GM19193 (cell line): Measurements from ENCODE around the gene TYMS.

ENCODE experiments used
- POLR2A ChIP-seq: IDR thresholded peaks from 4 replicates; pipeline ENCODE4 v1.6.1; 2011; ENCODE audit not compliant: insufficient read depth, insufficient read length; ENCODE audit errors: extremely low read depth

TYMS gene

DNA sequence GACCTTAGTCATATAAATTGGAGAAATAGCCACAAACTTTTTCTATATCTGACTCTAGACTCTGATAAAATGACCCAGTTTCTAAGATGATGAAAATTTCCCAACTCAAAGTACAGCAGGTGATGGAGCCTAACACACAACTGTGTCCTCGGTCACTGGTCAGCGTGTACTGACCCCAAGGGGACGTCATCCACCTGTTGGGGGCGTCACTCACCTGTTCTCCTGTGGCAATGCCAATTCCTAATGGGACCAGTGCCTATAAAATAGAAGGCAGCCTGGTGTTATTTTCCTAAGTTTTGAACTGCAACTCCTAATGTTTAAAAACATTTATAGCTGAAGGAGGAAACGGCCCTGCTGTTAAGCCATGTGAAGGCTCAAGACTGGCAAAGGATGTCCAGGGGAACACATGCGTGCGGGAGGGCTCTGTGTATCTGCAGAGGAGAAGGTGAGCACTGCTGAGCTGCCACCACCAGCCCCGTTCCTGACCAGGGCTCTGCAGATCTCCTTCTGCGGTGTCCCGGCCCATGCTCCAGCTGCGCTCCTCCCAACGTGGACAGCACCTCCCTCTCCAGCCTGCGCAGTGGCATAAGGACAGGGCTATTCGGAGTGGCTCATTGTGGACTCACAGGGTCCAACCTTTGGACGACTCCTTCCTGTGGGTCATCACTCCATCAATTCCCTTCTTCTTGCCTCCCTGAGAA lies 21.2 kb downstream of the TYMS start:
- TF ChIP-seq POLR2A = no peak

- TF ChIP-seq POLR2A = no peak
These were observed 22.1 kb downstream of the TYMS start for GRCh38 chr18:679516-679915.

DNA sequence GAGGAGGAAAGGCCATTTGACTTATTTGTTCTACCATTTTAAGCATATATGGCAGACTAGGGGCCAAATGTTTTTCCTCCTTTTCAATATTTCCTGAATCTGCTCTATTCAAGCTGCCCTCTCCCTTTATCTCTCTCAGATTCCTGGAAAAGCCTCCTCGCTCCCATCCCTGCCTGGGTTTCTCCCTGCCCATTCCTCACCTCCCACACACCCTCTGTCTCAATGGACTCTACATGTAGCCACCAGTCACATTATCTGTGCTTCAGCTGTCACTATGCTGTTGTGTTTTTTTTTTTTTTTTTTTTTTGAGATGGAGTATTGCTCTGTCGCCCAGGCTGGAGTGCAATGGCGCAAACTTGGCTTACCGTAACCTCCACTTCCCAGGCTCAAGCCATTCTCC lies 22.9 kb downstream of the TYMS start:
- no peak for TF ChIP-seq POLR2A

DNA sequence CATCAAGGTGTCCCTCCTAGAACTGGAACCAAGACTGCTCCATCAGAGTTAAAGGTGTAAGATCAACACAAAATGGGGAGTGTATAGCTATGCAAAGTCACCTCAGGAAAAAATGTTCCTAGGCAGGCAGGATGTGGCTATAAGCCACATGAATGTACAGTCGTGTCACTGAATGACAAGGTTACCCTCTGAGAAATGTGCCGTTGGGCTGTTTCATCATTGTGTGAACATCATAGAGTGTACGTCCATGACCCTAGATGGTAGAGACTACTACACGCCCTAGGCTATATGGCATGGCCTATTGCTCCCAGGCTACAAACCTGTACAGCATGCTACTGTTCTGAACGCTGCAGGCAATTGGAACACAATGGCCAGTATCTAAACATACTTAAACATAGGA lies 24.5 kb downstream of the TYMS start:
- no peak for TF ChIP-seq POLR2A

- no peak for TF ChIP-seq POLR2A
These were observed 25.4 kb downstream of the TYMS start for GRCh38 chr18:682833-683232.

- no peak for TF ChIP-seq POLR2A
These were observed 26.1 kb downstream of the TYMS start for GRCh38 chr18:683531-683930.

DNA sequence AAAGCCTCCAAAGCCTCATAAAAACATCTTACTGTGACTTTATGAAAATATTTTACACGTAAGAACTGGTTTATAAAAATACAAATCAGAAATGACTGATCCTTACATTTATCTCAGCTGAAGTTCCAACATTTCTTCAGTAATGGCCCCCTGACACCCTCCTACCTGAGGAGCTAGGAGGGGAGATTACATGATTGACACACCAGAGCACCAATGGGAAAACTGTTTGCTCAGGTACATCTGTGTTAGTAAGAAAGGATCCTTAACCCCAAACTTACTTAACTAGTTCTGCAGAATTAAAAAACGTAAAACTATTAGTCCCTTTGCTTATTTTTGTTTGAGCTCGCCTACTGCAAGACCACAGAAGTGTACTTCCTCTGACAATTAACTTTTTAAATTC lies 28.0 kb downstream of the TYMS start:
- TF ChIP-seq POLR2A = no peak

DNA sequence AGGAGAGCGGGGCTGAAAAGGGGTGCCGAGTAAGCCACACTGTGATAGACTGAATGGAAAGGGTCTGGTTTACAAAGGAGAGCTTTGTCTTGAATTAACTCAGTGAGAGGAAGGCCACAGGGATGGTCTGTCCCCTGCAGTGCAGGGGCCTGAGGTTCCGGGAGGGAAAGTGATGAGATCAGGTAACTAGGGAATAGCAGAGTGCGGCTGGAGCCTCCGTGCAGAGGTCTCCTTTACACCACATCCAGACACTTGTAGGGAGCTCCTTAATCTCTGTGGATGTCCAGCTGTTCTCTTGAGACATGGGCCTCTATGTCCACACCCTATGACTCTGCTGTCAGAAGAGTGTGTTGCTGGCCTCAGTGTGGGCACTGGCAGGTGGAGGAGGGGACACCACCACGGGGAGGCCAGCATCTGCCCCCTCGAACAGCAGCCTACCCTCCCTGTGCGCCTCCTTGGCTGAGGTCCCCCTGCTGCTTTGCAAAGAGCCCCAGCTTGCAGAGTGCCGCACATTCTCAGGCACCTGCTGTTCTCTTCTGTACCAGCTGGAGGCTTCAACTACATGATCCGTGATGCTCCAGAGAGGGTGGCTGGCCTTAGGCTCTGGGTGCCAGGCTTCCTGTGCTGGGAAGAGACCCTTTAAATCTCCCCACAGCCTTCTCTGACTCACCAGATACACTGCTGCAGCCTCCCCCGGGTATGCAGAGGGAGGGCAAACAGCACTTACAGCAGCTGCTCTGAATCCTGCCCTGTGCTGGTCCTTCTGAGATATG lies 29.1 kb downstream of the TYMS start:
- TF ChIP-seq POLR2A = no peak

DNA sequence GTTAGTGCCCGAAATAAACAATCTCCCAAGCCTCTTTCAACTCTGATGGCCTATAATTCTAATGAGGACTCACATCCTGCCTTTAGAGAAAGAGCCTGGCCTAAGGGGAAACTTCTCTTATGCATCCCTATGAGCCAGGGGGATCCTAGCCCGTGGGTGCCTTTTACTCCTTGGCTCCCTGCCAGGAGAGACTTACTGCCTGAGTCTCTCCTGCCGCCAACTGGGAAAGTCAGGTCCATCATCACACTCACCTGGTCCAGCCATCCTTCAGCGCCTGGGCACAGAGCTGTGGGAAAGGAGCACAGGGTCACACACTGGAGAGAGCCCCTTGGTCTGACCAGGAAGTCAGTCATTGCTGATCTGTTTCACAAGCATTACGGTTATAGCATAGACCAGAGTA lies 30.9 kb downstream of the TYMS start:
- TF ChIP-seq POLR2A = no peak

GRCh38 chr18:692824-693223 lies 35.4 kb downstream of the TYMS start:
- TF ChIP-seq POLR2A = no peak

DNA sequence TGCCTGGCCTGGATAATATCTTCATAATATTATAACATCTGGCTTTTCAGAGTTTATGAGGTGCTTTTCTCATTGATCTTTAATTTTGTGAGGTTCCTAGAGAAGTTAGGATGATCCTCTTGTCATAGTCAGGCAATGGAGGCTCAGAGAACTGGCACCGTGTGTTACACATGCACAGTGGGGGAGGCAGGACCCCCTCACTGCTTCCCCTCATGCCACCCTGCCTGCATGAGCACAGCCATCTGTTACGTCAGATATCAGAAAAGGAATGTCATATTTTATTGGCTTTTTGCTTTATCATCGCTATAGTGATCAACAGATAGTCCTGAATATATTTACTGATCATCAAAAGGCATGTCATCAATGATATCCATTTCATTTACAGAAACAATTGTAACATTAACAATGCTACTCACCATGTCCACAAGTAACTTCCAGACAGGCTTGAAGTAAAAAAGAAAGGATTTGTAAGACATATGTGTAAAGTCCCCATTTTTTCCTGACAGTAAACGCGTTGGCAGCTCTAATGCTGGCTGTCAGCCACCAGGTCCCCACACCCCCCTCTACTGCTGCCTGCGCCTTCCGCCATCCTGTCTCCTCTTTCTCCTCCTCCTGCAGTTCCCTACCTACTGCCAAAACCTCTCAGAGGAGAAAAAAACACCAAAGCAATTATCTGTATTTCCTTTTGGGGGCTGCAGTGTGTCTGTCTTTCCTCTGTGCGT lies 36.2 kb downstream of the TYMS start:
- no peak for TF ChIP-seq POLR2A

DNA sequence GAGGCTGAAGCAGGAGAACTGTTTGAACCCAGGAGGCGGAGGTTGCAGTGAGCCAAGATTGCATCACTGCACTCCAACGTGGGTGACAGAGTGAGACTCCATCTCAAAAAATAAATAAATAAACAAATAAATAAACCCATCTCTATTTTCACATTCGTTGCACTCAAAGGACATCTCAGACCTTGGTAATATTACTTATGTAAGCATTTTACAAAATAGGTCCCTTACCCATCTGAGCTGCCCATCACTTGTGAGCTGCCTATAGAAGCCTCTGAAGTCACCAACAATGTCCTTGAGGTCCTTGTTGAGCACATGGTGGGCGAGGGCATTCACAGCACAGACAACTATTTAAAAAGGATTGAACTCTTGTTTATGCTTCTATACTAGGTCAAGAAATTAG lies 39.6 kb downstream of the TYMS start:
- no peak for TF ChIP-seq POLR2A

DNA sequence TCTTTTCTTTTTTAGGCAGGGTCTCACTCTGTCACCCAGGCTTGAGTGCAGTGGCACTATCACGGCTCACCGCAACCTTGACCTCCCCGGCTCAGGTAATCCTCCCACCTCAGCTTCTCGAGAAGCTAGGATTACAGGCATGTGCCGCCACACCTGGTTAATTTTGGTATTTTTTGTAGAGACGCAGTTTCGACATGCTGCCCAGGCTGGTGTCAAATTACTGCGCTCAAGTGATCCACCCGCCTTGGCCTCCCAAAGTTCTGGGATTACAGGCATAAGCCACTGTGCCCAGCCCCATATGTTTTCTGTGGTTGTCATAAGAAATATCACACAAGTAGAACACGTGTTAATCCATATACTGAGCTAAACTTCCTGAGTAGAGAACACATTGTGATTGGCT lies 40.3 kb downstream of the TYMS start:
- no peak for TF ChIP-seq POLR2A

DNA sequence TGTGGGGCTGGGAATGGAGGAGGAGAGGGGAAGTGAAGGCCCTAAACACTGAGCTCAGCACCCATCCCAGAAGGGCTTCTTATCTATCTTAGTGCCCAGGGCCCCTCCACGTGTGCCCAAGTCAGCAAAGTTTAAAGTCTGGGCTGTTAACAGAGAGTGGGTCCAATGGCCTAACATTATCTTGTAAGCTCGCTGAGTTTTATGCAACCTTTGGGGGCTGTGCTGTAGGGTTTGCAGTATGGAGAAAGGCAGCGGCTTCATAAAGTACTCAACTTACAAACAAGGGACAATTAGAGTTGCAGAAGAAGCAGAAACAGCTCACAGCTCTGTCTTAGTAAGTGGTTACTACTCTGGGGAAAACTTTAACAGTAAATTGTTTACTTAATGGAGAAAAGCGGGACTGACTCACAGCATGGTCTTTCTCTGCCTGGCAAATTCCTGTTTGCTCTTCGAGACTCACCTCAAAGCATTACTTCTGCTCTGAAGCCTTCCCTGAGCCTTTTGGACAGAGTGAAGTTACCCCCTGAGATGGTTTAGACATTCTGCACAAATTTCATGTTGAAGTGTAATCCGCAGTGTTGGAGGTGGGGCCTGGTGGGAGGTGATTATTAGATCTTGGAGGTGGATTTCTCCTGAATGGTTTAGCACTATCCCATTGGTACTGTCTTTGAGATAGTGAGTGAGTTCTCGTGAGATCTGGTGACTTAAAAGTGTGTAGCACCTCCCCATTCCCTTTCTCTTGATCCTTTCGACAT lies 45.9 kb downstream of the TYMS start:
- TF ChIP-seq POLR2A = no peak

GRCh38 chr18:706405-706804 lies 49.0 kb downstream of the TYMS start:
- TF ChIP-seq POLR2A = no peak

GRCh38 chr18:708096-708495 lies 50.6 kb downstream of the TYMS start:
- TF ChIP-seq POLR2A = no peak

DNA sequence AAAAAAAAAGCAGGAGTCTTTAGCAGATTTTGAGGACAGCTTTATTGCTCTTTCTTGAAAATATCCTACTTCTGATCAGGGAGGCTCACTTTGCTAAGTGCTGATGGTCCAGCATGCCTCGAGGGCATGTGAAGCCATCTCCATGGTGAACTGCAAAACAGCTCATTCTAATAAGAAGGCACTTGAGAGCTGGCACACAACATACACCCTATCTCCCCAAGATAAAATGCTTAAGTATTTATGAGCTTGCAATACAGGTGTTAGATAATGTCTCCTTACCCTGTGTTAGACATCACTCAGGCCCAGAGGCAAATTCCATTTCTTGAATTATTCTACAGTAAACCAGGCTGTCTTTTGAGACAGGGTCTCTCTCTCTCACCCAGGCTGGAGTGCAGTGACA lies 52.3 kb downstream of the TYMS start:
- no peak for TF ChIP-seq POLR2A
